ENCODE results near the gene NBEA. TPM values are rescaled to one million over a fixed set of nuclear protein-coding genes. Genes with fewer than 3 reads are reported as not detected.

NBEA gene
- total RNA-seq, 1 experiment from 2014 or later = 4.1 TPM

- ATAC-seq = no peak
- no TSS peak for BruUV-seq (replicated peaks)
- TF ChIP-seq EGR1 (IDR thresholded peaks at IDR 0.05; ENCODE audit: low read depth) = no peak
- no peak for TF ChIP-seq ATF3 (IDR thresholded peaks at IDR 0.05)
- no peak for TF ChIP-seq YY1 (IDR thresholded peaks at IDR 0.05; ENCODE audit: extremely low read depth, insufficient replicate concordance, low read depth, low read length)
These were observed 538.3 kb downstream of the NBEA start for GRCh38 chr13:35480346-35480745.

GRCh38 chr13:35481777-35482176 lies 539.7 kb downstream of the NBEA start:
- POLR2A ChIA-PET = no interaction called here
- ATAC-seq (no peak), DNase-seq (ENCODE audit: low read depth, low spot score) (no peak)
- Histone ChIP-seq H3K36me3 (ENCODE audit: control insufficient read depth in 1 of 2, insufficient read depth in 2 of 2, low read length in 2 of 2) (no peaks in the 10 kb centered on the region), H2AFZ (ENCODE audit: low read depth, low read length, poor library complexity, severe bottlenecking) (no peak overlapping the region), H3K27me3 (ENCODE audit: insufficient read depth, low read length) (no peaks in the 10 kb centered on the region), H3K4me3 (replicated peaks in 1 of 2; ENCODE audit: low read depth in 1 of 2, low read length in 2 of 2) (no peak overlapping the region), H4K20me1 (ENCODE audit: insufficient read depth) (no peaks in the 10 kb centered on the region), H3K4me1 (ENCODE audit: control insufficient read depth in 1 of 2, insufficient read depth in 2 of 2, low read length in 2 of 2) (no peaks in the 10 kb centered on the region), H3K79me2 (ENCODE audit: insufficient read depth, low read length) (no peaks in the 10 kb centered on the region), H3K9ac (ENCODE audit: low read length) (no peak overlapping the region), H3K9me2 (ENCODE audit: insufficient read depth) (no peaks in the 10 kb centered on the region), H3K4me2 (ENCODE audit: low read length) (no peak overlapping the region), H3K9me3 (ENCODE audit: control insufficient read depth in 1 of 2, insufficient read depth in 1 of 2, low read depth in 1 of 2, low read length in 2 of 2) (no peaks in the 10 kb centered on the region), H3K27ac (ENCODE audit: low read depth, low read length) (no peak overlapping the region)
- BruUV-seq (replicated peaks) = no TSS peak
- RAD21 ChIA-PET (ENCODE audit: low non-redundant PET in 1 of 2, low total read pairs in 2 of 2, uncharacterized antibody in 2 of 2, unreplicated experiment in 2 of 2) = no interaction called here
- no peak for TF ChIP-seq TCF7L2 (IDR thresholded peaks at IDR 0.05; ENCODE audit: borderline replicate concordance, extremely low read depth, insufficient read depth, insufficient read length)
- no peak for TF ChIP-seq ELF1 (IDR thresholded peaks at IDR 0.05; ENCODE audit: borderline replicate concordance, low read depth)
- no peak for TF ChIP-seq CBX3 (IDR thresholded peaks at IDR 0.05; ENCODE audit: low read depth)
- TF ChIP-seq, protein P1, sequence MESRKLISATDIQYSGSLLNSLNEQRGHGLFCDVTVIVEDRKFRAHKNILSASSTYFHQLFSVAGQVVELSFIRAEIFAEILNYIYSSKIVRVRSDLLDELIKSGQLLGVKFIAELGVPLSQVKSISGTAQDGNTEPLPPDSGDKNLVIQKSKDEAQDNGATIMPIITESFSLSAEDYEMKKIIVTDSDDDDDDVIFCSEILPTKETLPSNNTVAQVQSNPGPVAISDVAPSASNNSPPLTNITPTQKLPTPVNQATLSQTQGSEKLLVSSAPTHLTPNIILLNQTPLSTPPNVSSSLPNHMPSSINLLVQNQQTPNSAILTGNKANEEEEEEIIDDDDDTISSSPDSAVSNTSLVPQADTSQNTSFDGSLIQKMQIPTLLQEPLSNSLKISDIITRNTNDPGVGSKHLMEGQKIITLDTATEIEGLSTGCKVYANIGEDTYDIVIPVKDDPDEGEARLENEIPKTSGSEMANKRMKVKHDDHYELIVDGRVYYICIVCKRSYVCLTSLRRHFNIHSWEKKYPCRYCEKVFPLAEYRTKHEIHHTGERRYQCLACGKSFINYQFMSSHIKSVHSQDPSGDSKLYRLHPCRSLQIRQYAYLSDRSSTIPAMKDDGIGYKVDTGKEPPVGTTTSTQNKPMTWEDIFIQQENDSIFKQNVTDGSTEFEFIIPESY (IDR thresholded peaks at IDR 0.05; ENCODE audit: extremely low read depth, insufficient replicate concordance, low read length) = no peak
- TF ChIP-seq MAX (IDR thresholded peaks at IDR 0.05) = no peak
- TF ChIP-seq ZNF274 (IDR thresholded peaks at IDR 0.05; ENCODE audit: low read depth, low read length) = no peak
- TF ChIP-seq POLR2AphosphoS5 (IDR thresholded peaks at IDR 0.05; ENCODE audit: low read depth, low read length) = no peak
- TF ChIP-seq POLR2A (IDR thresholded peaks at IDR 0.05; ENCODE audit: borderline replicate concordance, extremely low read depth, insufficient read depth, insufficient read length) = no peak
- no peak for TF ChIP-seq SP1 (IDR thresholded peaks at IDR 0.05; ENCODE audit: low read depth)
- TF ChIP-seq JUND (IDR thresholded peaks at IDR 0.05) = no peak
- TF ChIP-seq ATF3 (IDR thresholded peaks at IDR 0.05) = no peak
- no peak for TF ChIP-seq FOSL1 (IDR thresholded peaks at IDR 0.05; ENCODE audit: low read depth)
- TF ChIP-seq EZH2 (IDR thresholded peaks at IDR 0.05) = no peak
- TF ChIP-seq CEBPB (IDR thresholded peaks at IDR 0.05; ENCODE audit: low read depth) = no peak
- TF ChIP-seq SIN3A (IDR thresholded peaks at IDR 0.05; ENCODE audit: low read depth) = no peak
- TF ChIP-seq ZFX (IDR thresholded peaks at IDR 0.05) = no peak
- TF ChIP-seq SRF (IDR thresholded peaks at IDR 0.05; ENCODE audit: low read depth) = no peak
- no peak for TF ChIP-seq EGR1 (IDR thresholded peaks at IDR 0.05; ENCODE audit: low read depth)
- CTCF ChIA-PET = no interaction called here
- intact Hi-C loops (cut with micrococcal nuclease) = no loop called here

More at GRCh38 chr13:35480346-35480745, 538.3 kb downstream of the NBEA start:
- Histone ChIP-seq H3K9ac (ENCODE audit: low read length) (no peak overlapping the region), H4K20me1 (ENCODE audit: insufficient read depth) (no peaks in the 10 kb centered on the region), H3K27me3 (ENCODE audit: insufficient read depth, low read length) (no peaks in the 10 kb centered on the region), H3K4me1 (ENCODE audit: control insufficient read depth in 1 of 2, insufficient read depth in 2 of 2, low read length in 2 of 2) (no peaks in the 10 kb centered on the region), H3K27ac (ENCODE audit: low read depth, low read length) (no peak overlapping the region), H3K9me2 (ENCODE audit: insufficient read depth) (no peaks in the 10 kb centered on the region), H2AFZ (ENCODE audit: low read depth, low read length, poor library complexity, severe bottlenecking) (no peak overlapping the region), H3K36me3 (ENCODE audit: control insufficient read depth in 1 of 2, insufficient read depth in 2 of 2, low read length in 2 of 2) (no peaks in the 10 kb centered on the region), H3K9me3 (ENCODE audit: control insufficient read depth in 1 of 2, insufficient read depth in 1 of 2, low read depth in 1 of 2, low read length in 2 of 2) (no peaks in the 10 kb centered on the region), H3K4me3 (replicated peaks in 1 of 2; ENCODE audit: low read depth in 1 of 2, low read length in 2 of 2) (no peak overlapping the region), H3K4me2 (ENCODE audit: low read length) (no peak overlapping the region), H3K79me2 (ENCODE audit: insufficient read depth, low read length) (no peaks in the 10 kb centered on the region)
- ChIA-PET CTCF (no interaction called here), RAD21 (ENCODE audit: low non-redundant PET in 1 of 2, low total read pairs in 2 of 2, uncharacterized antibody in 2 of 2, unreplicated experiment in 2 of 2) (no interaction called here), POLR2A (no interaction called here)
- DNase-seq (ENCODE audit: low read depth, low spot score) = no peak
- intact Hi-C loops (cut with micrococcal nuclease) = no loop called here
